Upper lobe of left lung (tissue), 4 donors: ENCODE data around the gene LINS1.

Experiments
- EP300 ChIP-seq, 4 donors: sonication (generic); formaldehyde crosslinking; IDR thresholded peaks; one replicate each; pipeline ENCODE4 v1.5.1; 2017; ENCODE audit warnings: antibody characterized with exemption in 4 of 4, control low read depth in 2 of 4
- POLR2A ChIP-seq, 4 donors: fragments of 450-650 bp; IDR thresholded peaks; one replicate each; pipeline ENCODE4 v1.5.1; 2016 to 2017; ENCODE audit warnings: antibody characterized with exemption in 4 of 4, mild to moderate bottlenecking in 2 of 4
- POLR2AphosphoS5 ChIP-seq, 2 donors: sonication (generic); formaldehyde crosslinking; IDR thresholded peaks; one replicate each; pipeline ENCODE4 v1.5.1; 2017; ENCODE audit warnings: antibody characterized with exemption in 2 of 2
- TF ChIP-seq, protein P1 (sequence below), 6 experiments: fragments of 450-650 bp in 4 of 6; fragments of 200-600 bp in 2 of 6; sonication (generic) in 2 of 6; IDR thresholded peaks; one replicate each; pipeline ENCODE4 v1.5.1; 2016 to 2019; ENCODE audit warnings: antibody characterized with exemption in 6 of 6

DNA sequence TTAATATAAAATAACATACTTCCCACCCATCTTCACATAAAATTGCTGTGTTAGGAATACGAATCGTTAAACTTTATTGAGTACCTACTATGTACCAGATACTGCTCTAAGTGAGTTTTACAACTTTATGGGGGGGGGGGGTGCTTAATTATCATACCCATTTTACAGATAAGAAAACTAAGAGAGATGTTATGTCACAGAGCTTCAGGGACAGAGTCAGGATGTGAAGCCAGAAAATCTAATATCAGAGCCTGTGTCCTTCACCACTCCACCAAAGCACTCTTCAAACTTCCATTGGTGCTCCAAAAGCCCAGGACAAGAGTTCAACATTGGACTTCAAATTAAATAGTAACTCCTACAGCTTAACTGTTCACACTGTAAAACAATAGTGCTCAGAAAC, 8.6 kb downstream of the LINS1 start:
- TF ChIP-seq EP300 (IDR thresholded peaks at IDR 0.05) (no peak), POLR2A (IDR thresholded peaks at IDR 0.05) (no peak), POLR2AphosphoS5 (IDR thresholded peaks at IDR 0.05) (no peak)
- TF ChIP-seq, protein P1, sequence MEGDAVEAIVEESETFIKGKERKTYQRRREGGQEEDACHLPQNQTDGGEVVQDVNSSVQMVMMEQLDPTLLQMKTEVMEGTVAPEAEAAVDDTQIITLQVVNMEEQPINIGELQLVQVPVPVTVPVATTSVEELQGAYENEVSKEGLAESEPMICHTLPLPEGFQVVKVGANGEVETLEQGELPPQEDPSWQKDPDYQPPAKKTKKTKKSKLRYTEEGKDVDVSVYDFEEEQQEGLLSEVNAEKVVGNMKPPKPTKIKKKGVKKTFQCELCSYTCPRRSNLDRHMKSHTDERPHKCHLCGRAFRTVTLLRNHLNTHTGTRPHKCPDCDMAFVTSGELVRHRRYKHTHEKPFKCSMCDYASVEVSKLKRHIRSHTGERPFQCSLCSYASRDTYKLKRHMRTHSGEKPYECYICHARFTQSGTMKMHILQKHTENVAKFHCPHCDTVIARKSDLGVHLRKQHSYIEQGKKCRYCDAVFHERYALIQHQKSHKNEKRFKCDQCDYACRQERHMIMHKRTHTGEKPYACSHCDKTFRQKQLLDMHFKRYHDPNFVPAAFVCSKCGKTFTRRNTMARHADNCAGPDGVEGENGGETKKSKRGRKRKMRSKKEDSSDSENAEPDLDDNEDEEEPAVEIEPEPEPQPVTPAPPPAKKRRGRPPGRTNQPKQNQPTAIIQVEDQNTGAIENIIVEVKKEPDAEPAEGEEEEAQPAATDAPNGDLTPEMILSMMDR (IDR thresholded peaks at IDR 0.05) = no peak
